Germinal center (tissue), 1 donor: Measurements from ENCODE around the gene TMEM121.

Experiments
- DNase-seq: peaks from one replicate; pipeline ENCODE4 v3.0.0; 2012; ENCODE audit warnings: mixed read lengths, low spot score

The TMEM121 gene

DNA sequence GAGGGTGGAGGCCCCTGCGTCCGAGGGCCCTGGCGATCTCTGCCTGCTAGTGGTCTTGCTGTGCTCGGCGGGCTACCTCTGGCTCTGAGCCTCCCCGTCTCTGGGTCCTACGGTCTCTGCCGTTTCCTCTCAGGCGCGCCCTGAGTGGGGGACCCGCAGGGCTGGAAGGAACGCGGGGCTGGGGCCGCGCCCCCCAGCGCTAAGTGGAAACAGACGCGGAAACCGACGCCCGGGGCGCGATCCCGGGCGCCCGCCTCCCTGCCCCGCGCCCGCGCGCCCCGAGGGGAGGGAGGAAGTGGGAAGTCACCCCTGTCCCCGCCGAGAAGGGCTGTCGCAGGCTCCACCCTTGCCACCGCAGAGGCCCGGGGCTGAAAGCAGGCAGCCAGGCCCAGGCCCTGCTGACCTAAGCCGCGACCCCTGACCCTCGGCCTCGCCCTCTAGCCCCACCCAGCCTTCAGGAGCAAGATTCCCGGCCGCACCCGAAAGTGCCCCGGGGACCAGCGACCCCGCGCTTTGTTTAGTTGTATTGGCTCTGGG is 38.9 kb upstream of the TMEM121 start:
- DNase-seq: peak; percentile 70

GRCh38 chr14:105487986-105488777 is 38.2 kb upstream of the TMEM121 start:
- DNase-seq: no peak

DNA sequence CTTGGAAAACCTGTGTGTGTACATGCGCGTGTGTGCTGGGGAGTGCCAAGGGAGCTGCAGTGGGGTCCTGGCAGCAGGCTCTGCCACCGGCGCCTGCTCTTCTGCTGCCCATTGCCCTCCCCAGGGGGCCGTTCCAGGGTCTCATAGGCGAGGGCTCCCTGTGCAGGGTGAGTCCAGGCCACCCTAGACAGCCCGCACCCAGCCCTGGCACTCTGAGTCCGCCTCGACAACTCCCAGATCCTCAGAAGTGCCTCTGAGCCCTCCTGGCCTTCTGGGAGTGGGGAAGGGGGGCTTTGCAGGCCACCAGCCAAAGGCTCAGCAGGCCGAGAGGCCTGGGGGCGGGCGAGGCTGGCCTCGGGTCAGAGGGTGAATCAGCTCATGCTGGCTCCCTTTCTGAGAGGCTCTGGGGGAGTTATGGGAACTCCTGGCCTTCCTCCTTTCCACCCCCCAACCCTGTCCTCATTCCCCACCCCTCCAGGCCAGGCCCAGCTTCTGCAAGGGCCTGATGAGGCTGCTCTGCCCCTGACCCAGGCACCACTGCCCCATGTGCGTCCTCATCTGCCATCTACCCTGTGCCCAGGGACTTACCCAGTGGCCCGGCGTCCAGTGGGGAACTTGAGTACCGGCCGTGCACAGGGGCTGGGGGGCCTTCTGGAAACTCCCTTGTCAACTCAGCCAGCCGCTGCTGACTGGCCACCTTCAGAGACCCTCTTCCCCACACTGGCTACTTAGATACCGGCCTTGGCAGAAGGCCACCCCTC is 37.4 kb upstream of the TMEM121 start:
- DNase-seq: no peak

GRCh38 chr14:105489542-105490266 is 36.7 kb upstream of the TMEM121 start:
- peak; percentile 80 for DNase-seq

DNA sequence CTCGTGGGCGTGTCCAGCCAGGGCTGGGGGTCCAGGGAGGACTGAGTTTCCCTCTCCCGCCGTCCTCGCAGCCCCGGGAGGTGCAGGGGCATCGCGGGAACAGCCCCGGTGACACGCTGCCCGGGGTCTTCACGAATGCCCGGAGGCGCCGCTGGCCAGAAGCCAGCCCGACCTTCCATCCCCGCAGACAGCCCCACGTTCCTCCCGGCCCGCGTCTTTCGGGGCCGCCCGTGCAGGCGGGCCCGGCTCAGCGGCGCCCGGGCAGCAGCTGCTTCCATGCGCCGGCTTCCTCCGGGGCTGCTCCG is 36.2 kb upstream of the TMEM121 start:
- DNase-seq: no peak

GRCh38 chr14:105490572-105491365 is 35.6 kb upstream of the TMEM121 start, which contains the start of gene TEDC1:
TEDC1 (plus strand) TSS chr14:105491246; CDS start chr14:105491376, 130 bp downstream.
- peak; percentile 97 for DNase-seq

DNA sequence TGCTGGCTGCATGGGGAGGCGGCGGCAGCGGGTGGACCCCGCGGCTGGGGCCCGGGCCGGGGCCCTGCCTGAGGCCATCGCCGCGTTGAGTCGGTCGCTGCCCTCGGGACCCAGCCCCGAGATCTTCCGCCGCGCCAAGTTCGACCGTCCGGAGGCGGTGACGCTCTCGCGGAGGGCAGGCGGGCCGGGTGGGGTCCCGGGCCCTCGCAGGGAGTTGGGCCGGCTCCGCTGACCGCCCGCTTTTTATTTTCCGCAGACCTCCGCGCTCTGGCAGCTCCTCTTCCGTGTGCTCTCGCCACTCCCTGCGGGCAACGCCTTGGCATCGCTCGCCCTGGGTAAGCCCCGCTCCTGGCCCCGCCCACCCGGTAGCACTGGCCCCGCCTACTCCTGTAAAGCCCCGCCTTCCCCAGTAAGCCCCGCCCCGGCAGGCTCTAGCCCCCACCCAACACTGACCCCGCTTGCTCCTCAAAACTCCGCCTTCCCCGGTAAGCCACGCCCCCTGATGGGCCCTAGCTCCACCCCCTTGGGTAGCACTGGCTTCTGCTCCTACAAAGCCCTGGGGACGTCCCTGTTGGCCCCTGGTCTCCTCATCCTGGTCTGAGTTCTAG is 34.9 kb upstream of the TMEM121 start:
- DNase-seq: peak; percentile 87

- DNase-seq: no peak
Observed at GRCh38 chr14:105492031-105492970, 34.1 kb upstream of the TMEM121 start.

- no peak for DNase-seq
Observed at GRCh38 chr14:105492971-105493871, 33.2 kb upstream of the TMEM121 start.

- no peak for DNase-seq
Observed at GRCh38 chr14:105493921-105494605, 32.3 kb upstream of the TMEM121 start.

- no peak for DNase-seq
Observed at GRCh38 chr14:105494606-105494929, 31.8 kb upstream of the TMEM121 start.

DNA sequence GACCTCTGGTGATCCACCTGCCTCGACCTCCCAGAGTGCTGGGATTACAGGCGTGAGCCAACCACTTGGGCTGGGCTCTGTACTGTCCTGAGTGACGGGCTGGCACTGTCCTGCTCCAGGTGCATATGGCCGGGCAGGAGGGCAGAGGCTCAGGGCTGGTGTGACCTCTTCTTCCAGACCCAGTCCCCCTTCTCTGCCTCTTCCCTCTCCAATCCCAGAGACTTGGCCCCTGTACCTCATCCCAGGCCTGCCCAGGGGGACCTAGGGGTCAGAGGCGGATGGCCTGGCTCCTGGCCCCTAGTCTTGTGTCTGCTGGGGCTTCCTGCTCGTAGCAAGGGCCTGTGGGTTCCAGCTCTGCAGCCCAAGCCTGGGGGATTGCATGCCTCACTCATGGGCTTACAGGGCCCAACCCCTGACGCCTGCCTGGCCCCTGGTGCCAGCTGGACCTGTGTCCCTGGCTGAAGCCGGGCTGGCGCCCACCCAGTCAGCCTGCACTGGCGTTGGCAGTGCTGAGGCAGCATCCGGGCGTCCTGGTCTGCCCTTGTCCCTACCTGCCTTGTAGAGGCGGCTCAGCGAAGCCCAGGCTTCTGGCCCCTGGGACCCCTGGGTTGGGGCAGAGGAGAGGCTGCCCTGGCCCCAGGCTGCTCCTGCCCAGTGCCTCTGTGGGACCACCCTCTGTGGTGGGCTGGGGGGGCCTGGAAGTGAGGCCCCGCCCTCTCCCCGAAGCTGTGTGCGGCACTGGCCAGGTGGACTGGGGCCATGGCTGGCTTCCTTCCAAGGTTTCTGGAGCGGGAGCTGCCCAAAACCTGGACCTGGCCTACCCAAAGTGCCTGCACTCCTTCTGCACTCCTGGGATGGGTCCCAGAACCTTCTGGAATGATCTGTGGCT is 31.0 kb upstream of the TMEM121 start:
- DNase-seq: no peak

- DNase-seq: no peak
Observed at GRCh38 chr14:105495990-105496830, 30.2 kb upstream of the TMEM121 start.

GRCh38 chr14:105496831-105497591 is 29.4 kb upstream of the TMEM121 start:
- DNase-seq: no peak

DNA sequence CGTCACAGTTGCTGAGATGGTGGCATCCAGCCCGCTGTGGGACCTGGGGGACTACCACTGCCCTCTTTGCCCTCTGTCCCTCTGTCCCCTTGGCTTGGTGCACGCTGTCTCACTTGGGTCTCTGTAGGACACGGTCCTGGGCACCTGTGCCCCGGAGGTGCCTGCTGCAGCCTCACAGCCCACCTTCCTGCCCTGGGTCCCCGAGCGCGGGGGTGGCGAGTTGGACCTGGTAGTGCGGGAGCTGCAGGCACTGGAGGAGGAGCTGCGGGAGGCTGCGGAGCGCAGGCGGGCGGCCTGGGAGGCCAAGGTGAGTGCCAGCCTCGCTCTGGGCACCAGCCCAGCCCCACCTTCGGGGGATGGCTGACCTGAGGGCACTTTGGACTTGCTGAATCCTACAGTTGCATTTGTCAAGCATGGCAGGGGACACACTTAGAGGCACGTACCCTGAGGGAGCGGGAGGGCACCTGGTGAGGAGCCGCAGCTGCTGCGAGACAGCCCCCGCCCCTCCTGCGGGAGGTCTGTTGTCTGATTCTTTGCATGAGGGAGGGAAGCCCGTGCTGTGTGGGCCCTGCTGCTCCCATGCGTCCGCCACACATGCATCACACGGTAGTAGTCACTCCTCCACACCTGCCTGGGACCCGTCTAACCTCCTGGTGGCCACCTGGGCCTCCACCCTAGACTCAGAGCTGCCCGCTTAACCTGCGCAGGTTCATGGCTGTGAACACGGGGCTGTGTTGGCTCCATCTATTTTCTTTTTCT is 28.5 kb upstream of the TMEM121 start:
- no peak for DNase-seq
